Liver (tissue), 3 donors: ENCODE results near the gene INSYN2B.

Source experiments
- EGR1 ChIP-seq, 2 donors: IDR thresholded peaks; 2 replicates each; pipeline ENCODE4 v1.6.1; 2016 to 2018; ENCODE audit warnings: antibody characterized with exemption in 2 of 2, low read depth in 2 of 2
- NR2F2 ChIP-seq: IDR thresholded peaks from 2 replicates; pipeline ENCODE4 v1.6.1; 2016; ENCODE audit warnings: antibody characterized with exemption
- TF ChIP-seq, protein P1 (sequence below): fragments of 150-350 bp; IDR thresholded peaks from 2 replicates; pipeline ENCODE4 v1.5.1; 2017; ENCODE audit warnings: improper control_type of control experiment, low read depth, low read length; ENCODE audit not compliant: missing input control
- donor health status: healthy.
- donor health status: healthy.

DNA sequence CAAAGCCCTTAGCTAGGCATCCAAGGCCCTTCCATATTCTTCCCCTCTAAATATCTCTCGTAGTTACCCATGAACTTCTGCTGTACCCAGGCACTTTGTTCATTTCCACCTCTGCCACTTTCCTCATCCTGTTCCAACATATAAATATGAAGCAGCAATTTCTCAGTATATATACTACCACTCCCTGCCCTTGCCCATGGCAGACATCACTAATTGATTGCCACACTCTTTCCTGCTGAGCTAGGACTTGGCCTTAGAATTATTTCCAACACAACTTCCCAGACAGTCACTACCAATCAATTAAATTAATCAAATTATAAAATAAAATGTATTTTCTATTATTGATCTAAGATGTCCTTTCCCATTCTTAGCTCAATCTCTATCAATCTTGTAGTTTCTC lies 8.5 kb downstream of the INSYN2B start:
- TF ChIP-seq EGR1 (IDR thresholded peaks at IDR 0.05; ENCODE audit: low read depth in 2 of 2) (no peak), NR2F2 (no peak)
- TF ChIP-seq, protein P1, sequence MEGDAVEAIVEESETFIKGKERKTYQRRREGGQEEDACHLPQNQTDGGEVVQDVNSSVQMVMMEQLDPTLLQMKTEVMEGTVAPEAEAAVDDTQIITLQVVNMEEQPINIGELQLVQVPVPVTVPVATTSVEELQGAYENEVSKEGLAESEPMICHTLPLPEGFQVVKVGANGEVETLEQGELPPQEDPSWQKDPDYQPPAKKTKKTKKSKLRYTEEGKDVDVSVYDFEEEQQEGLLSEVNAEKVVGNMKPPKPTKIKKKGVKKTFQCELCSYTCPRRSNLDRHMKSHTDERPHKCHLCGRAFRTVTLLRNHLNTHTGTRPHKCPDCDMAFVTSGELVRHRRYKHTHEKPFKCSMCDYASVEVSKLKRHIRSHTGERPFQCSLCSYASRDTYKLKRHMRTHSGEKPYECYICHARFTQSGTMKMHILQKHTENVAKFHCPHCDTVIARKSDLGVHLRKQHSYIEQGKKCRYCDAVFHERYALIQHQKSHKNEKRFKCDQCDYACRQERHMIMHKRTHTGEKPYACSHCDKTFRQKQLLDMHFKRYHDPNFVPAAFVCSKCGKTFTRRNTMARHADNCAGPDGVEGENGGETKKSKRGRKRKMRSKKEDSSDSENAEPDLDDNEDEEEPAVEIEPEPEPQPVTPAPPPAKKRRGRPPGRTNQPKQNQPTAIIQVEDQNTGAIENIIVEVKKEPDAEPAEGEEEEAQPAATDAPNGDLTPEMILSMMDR = no peak
